D341Med (cell line): ENCODE results near the gene SMIM5.
A peak's percentile ranks its signal among the peaks of the same experiment; 100 is the strongest.

Experiments used
- DNase-seq: peaks from one replicate; pipeline ENCODE4 v3.0.0; 2012; ENCODE audit warnings: low spot score

The SMIM5 gene

DNA sequence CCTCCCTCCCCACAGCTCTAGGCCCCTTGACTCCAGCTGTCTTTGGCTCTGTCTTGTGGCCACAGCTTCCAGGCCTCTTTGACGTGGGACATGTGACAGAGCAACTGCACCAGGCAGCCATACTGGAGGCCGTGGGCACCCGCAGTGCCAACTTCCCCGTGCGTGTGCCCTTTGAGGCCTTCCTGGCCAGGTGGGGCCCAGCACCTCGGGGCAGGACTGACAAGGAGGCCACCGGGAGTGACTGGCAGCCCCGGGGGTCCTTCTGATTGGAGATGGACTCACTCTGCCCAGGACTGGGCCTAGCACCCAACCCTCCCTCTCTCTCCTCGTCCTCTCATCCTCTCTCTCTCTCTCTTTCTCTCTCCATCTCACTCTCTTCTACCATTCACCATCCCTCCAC lies 30.1 kb upstream of the SMIM5 start:
- DNase-seq = no peak

DNA sequence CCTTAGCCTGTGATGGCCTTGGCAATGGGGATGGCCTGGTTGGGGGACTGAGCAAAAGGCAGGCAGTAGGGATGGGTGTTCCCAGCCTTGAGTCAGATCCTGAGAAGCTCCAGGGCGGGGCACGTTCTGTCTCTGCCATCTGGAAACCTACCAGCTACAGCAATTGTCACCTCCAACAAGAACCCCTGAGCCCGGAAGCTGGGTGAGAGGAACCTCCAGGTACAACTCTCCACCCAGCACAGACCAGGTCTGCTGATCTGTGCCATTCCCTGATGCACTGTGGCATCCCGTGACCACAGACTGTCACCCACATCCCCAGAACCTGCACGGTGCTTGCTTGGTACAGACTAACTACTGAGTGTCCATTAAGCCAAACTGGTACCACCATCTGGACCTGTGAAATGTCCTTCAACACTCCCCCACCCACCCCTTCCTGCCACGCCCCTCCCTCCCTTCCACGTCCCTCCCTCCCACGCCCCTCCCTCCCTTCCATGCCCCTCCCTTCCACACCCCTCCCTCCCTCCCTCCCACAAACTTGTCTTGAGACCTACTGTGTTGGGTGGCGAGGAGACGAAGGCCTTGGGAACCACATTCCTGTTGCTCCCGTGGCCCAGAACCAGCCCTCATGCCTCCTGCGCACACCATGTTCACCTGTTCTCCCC lies 29.1 kb upstream of the SMIM5 start:
- DNase-seq = no peak

DNA sequence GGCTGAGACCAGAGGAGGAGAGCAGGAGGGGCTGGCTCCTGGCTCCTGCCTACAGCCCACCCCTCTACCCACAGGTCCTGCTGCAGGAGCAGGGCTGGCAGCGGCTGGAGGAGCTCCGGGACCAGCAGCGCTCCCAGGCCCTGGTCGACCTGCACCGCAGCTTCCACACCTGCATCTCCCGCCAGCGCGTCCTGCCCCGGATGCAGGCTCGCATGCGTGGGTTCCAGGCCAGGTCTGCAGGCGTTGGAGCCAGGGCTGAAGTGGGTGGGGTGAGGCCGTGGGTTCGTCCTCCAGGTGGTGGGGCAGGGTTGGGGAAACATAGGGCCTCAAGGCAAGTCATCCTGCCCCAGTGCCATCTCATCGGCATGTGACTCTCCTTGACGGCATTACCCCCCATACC lies 27.4 kb upstream of the SMIM5 start:
- no peak for DNase-seq

DNA sequence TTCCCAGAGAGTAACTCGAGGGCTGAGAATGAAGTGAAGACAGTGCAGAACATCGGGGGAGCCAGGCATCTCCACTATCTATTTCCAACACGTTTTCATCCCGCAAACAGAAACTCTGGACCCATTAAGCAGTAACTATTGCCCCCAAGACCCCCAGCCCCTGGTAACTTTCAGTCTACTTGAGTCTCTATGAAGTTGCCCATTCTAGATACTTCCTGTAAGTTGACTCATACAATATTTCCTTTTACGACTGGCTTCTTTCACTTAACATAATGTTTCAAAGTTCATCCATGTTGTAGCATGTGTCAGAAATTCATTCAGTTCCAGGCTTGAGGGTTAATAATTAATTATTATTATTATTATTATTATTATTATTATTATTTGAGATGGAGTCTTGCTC lies 26.1 kb upstream of the SMIM5 start:
- DNase-seq = no peak

DNA sequence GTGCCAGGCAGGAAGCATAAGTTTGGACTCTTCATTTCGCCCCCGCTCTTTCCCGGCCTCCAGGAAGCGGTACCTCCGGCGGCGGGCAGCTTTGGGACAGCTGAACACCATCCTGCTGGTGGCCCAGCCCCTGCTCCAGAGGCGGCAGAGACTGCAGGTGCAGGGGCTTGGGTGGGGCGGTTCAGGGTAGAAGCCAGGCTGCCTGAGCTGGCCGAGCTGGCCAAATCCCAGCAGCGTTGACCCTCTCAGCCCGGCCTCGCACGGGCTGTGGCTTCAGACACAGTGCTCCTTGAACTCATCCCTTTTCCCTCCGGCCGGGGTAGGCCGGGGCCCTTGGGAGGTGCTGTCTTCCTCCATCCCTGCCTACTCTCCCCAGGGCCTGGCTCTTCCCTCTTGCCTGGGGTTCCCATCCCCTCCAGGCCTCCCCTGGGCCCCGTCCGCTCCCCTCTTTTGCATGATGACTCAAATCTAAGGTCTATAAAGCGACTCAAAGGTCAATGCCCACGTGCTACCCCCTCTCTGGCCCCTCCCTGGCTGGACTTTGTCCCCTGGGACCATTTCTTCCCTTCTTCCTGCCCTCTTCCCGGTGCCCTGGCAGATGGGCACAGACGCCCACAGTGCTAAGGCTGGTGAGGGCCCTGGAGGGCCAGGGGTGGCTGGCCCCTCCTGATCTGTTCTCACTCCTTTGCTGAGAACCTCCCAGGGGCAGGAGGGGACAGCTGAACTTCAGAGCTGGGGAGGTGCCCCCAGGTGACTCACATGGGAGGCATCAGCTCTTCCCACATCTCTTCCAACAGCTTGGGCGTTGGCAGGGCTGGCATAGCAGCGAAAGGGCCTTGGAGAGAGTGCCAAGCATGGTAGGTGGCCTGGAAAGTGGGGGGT lies 22.9 kb upstream of the SMIM5 start:
- no peak for DNase-seq

DNA sequence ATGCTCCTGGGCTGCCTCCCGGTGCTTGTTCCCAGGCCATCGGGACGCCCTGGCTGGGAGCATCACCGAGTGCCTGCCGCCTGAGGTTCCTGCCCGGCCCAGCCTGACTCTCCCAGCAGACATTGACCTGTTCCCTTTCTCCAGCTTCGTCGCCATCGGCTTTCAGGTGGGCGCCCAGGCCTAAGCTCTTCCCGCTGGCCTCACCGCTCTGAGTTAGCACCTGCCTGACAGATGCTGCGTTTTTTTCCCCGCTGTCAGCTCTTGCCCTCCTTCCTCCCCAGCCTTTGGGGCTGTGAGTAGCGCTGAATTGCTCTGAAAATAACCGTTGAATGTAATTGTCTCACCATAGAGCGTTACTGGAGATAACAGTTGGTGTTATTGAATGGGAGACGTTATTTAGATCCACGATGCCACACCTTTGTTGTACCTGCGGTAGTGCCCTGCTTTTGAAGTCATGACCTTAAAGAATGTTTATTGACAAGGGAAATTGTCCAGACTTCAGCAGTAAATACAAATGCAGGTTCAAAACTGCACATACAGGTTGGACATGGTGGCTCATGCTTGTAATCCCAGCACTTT lies 21.3 kb upstream of the SMIM5 start:
- no peak for DNase-seq

DNA sequence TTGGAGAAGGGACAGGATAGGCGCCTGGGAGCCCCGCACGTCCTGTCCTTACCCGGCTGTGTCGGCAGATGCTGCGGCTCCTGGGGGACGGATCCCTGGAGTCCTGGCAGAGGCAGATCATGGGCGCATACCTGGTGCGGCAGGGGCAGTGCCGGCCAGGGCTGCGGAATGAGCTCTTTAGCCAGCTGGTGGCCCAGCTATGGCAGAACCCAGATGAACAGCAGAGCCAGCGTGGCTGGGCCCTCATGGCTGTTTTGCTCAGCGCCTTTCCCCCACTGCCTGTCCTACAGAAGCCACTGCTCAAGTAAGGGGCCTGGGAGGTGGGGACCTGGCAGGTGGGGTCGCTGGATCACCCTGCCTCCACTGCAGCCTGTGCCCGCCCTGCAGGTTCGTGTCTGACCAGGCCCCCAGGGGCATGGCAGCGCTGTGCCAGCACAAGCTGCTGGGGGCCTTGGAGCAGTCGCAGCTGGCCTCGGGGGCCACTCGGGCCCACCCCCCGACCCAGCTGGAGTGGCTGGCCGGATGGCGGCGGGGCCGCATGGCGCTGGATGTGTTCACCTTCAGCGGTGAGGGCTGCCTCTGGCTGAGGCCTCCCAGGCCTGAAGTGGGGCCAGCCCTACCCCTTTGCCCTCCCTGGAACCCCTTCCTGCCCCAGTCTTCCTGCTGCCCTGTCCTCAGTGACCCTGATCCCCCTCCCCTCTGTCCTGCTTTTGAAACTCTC lies 20.2 kb upstream of the SMIM5 start:
- no peak for DNase-seq

DNA sequence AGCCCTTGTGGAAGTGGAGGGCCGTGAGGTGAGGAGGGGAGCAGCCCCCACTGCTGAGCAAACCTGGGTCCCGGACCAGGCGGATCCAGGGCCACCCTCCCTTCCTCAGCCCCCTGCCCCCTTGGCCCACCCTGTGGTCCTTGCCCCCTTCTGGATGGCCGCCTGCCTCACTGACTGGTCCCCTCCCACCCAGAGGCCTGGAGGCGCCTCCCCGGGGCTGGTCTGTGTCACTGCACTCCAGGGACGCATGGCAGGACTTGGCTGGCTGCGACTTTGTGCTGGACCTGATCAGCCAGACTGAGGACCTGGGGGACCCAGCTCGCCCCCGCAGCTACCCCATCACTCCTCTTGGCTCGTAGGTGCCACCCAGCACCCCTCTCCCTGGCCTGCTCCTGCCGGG lies 19.2 kb upstream of the SMIM5 start:
- DNase-seq = peak; percentile 75

DNA sequence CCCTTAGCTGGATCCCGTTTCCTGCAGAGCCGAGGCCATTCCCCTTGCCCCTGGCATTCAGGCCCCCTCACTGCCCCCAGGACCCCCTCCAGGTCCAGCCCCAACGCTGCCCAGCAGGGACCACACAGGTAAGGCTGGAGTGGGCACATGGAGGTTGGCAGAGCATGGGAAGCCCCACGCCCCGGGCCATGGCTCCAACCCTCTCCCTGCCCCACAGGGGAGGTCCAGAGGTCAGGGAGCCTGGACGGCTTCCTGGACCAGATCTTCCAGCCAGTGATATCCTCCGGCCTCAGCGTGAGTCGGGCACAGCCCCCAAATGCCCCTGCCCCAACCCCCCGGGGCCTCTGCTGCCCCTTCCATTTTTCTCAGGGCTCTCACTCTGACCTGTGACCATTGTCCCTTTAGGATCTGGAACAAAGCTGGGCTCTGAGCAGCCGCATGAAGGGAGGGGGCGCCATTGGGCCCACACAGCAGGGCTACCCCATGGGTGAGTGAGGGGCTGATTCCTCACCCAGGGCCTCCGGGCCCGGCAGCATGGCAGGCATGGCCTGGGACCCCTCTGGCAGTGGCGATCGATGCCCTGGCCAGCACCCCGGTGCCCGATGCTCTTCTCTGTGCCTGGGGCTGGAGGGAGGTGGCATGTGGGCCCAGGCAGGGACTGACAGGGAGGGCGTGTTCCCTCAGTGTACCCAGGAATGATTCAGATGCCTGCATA lies 18.5 kb upstream of the SMIM5 start:
- DNase-seq = no peak

DNA sequence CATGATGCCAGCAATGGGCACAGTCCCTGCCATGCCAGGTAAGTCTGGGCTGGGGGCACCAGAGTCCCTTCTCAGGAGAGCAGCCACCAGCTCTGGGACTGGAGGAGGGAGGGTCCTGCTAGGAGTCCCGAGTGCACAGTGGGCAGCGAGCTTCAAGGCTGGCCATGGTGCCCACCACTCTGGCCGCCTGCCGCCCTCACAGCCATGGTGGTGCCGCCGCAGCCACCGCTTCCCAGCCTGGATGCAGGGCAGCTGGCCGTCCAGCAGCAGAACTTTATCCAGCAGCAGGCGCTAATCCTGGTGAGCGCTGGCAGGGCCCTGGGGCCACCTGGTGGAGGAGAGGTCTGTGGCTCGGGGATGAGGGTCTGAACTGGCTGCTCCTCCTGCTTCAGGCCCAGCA lies 17.9 kb upstream of the SMIM5 start:
- DNase-seq = no peak

DNA sequence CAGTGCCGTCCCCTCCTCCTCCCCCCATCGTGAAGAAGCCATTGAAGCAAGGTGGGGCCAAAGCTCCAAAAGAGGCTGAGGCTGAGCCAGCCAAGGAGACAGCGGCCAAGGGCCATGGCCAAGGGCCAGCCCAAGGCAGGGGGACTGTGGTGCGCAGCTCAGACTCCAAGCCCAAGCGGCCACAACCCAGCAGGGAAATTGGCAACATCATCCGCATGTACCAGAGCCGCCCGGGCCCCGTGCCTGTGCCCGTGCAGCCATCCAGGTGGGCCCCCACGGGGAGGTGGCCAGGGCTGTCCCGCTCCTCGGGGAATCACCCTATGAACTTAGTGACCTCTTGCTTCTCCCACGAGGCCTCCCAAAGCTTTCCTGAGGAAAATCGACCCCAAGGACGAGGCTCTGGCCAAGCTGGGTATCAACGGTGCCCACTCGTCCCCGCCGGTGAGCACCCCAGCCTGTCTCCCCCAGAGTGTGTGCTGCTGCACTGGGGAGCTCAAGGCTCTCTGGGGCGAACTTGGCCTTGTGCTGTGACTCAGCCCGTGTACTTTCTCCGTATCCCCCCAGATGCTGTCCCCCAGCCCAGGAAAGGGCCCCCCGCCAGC lies 16.6 kb upstream of the SMIM5 start:
- no peak for DNase-seq

DNA sequence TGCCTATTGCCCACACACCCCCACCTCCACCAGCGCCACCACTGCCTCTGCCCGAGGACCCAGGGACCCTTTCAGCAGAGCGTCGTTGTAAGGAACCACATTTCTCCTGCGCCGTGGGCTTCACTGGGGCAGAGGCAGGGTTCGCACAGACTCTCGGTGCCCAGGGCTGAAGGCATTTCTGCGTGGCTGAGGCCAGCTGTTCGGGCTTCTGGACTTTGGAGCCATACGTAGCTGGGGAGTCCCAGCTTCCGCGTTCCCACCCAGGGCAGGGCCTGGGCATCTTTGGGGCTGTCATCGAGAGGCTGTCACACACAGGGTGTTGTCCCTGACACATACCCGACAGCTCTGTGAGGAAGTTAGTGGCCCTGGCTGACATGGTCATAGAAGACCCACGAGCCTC lies 16.0 kb upstream of the SMIM5 start:
- DNase-seq = no peak

DNA sequence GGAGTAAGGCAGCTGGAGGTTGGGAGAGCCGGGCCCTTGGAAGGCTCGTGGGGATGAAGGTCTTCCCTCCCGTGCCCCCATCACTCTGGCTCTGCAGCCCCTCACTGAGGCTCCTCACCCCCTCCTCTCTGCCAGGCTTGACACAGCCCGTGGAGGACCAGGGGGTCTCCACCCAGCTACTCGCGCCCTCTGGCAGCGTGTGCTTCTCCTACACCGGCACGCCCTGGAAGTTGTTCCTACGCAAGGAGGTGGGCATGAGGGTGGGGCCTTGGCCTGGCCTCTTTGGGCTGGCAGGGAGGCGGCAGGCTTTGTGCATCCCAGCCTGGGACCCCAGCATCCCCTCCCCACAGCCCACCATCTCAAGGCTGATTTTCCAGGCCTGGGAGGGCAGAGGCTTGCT lies 15.6 kb upstream of the SMIM5 start:
- no peak for DNase-seq

DNA sequence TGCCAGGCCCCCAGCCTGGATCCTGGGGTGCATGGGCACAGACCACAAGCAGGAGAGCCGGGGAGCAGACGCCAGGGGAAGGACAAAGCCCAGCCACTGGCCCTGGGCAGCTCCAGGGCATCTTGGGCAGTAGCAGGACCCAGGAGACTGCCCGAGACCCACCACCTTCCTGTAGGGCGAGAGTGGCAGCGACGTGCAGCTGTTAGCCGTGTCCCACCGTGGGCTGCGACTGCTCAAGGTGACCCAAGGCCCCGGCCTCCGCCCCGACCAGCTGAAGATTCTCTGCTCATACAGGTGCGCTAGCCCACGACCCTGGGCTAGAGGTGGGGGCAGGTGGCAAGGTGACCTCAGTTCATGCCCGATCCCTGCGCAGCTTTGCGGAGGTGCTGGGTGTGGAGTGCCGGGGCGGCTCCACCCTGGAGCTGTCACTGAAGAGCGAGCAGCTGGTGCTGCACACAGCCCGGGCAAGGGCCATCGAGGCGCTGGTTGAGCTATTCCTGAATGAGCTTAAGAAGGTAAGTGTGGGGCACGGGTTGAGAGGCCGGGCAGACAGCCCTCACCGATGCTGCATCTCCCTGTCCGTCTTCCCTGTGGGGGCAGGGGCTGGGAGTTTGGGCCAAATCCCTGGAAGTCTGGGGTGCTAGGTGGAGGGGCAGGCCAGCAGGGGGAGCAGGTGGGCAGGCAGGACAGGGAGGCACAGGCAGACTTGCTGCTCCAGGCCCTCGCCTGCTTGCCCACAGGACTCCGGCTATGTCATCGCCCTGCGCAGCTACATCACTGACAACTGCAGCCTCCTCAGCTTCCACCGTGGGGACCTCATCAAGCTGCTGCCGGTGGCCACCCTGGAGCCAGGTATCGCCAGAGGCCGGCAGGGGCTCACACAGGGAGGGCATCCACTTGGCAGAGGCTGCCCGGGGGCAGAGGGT lies 13.5 kb upstream of the SMIM5 start:
- DNase-seq = peak; percentile 90

DNA sequence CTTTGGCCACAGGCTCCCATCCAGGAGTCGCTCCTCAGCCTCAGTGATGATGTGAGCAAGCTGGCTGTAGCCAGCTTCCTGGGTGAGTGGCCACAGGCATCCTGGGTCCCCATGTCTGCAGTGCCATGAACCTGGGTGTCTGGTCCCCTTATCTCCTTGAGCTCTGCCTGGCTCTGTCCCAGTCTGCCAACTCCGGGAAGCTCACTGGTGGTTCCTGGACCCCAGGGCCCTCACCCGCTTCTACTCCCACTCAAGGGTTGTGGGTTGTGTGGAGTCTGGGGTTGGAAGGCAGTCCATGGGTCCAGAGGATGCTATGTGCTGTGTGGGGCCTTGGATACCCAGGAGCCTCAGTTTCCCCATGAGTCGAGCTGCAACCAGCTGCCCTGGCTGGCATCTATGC lies 11.7 kb upstream of the SMIM5 start:
- DNase-seq = no peak

DNA sequence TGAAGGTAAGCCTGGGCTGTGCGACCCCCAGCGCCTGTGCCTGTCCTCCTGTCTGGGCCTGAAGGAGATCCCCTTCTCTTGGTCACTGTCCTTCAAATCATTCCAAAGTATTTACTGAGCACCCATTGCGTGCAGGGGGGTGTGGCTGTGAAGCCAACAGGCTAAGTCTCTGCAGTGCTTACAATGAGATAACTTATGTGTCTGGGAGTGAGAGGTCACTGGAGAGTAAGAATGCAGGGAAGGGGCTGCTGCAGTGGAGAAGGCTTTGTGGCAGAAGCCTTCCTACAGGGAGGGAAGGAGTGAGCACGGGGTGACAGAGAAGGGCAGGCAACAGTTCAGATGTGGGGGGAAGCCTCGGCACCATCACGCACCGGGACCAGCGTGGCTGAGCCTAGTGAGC lies 11.2 kb upstream of the SMIM5 start:
- no peak for DNase-seq

DNA sequence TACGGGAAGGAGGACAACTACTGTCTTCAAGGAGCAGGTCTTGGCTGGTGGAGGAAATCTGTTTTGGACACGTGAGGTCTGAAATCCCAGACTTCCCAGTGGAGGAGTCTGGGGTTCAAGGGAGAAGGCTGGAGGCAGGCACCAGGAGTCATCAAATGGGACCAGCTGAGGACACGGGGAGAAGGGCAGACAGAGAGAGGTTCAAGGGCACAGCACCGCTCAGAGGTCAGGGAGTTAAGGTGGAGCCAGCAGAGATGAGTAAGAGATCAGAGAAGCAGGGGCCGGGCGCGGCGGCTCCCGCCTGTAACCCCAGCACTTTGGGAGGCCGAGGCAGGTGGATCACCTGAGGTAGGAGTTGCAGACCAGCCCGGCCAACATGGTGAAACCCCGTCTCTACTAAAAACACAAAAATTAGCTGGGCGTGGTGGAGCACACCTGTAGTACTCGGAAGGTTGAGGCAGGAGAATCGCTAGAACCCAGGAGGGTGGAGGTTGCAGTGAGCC lies 10.4 kb upstream of the SMIM5 start:
- DNase-seq = no peak

DNA sequence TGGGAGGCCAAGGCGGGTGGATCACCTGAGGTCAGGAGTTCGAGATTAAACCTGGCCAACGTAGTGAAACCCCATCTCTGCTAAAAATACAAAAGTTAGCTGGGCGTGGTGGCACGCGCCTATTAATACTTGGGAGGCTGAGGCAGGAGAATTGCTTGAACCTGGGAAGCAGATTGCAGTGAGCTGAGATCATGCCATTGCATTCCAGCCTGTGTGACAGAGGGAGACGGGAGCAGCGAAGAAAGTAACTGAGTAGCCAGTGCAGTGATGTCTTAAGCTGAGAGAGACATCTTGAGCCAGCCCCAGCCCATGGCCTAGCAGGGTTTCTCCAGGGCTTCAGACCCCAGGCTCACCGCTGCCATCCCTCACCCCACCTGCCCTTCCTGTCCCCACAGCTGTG lies 9.8 kb upstream of the SMIM5 start:
- DNase-seq = no peak

DNA sequence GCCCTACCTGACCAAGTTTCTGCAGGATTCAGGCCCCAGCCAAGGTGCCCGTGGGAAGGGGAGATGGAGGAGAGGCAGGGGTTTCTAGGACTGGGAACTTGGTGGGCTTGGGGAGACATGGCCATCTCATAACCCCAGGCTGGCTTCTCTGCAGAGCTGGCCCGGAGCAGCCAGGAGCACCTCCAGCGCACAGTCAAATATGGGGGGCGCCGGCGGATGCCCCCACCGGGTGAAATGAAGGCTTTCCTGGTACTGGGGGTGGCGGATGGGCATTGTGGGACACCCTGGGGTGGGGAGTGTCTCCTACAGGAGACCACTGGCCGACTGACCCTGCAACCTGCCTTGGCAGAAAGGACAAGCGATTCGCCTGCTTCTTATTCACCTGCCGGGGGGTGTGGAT lies 9.2 kb upstream of the SMIM5 start:
- DNase-seq = no peak

DNA sequence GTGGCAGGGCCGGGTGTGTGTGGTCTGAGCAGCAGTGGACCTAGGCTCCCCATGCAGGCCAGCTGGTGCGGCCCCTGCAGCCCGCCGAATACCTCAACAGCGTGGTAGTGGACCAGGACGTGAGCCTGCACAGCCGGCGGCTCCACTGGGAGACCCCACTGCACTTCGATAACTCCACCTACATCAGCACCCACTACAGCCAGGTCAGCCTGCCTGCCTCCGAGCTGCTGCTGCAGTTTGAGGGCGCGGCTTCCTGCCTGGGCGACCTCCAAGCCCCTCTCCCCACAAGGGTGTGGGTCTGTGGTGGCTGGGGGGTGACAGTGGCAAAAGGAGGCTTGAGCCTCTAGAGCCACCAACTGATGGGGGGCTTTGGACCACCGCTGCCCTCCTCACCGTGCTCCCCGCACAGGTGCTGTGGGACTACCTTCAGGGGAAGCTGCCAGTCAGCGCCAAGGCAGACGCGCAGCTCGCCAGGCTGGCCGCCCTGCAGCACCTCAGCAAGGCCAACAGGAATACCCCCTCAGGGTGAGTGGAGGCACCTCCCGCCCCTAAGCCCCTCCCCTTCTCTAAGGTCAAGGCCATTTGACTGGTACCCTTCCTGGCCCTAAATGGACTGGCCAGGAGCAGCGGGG lies 8.4 kb upstream of the SMIM5 start:
- no peak for DNase-seq
